Parathyroid adenoma (tissue), 2 donors: ENCODE data around the gene SERHL2.
A peak's percentile ranks its signal among the peaks of the same experiment; 100 is the strongest.
"Not testable (repeated sequence)": the region's sequence is repeated elsewhere in the genome, so short reads cannot be mapped to it uniquely, and the experiment has no call there.

ENCODE experiments used
- H2AFZ ChIP-seq: fragments of 300-600 bp; sonication (generic); one replicate; pipeline ENCODE4 v1.7.0; 2017; ENCODE audit warnings: antibody characterized with exemption, mild to moderate bottlenecking
- H3K27ac ChIP-seq: fragments of 300-600 bp; sonication (generic); one replicate; pipeline ENCODE4 v1.7.0; 2017
- H3K27me3 ChIP-seq: fragments of 300-600 bp; sonication (generic); one replicate; pipeline ENCODE4 v1.7.0; 2017; ENCODE audit warnings: low read length; ENCODE audit not compliant: control insufficient read depth, insufficient read depth
- H3K36me3 ChIP-seq: fragments of 300-600 bp; sonication (generic); one replicate; pipeline ENCODE4 v1.7.0; 2017; ENCODE audit warnings: low read length; ENCODE audit not compliant: control insufficient read depth, insufficient read depth
- H3K4me1 ChIP-seq: fragments of 300-600 bp; sonication (generic); one replicate; pipeline ENCODE4 v1.7.0; 2017; ENCODE audit warnings: control low read depth
- H3K4me2 ChIP-seq: fragments of 300-600 bp; sonication (generic); one replicate; pipeline ENCODE4 v1.7.0; 2017; ENCODE audit warnings: low read length
- H3K4me3 ChIP-seq: fragments of 300-600 bp; sonication (generic); one replicate; pipeline ENCODE4 v1.7.0; 2017; ENCODE audit warnings: low read depth, low read length
- H3K79me2 ChIP-seq: fragments of 300-600 bp; sonication (generic); one replicate; pipeline ENCODE4 v1.7.0; 2017; ENCODE audit warnings: control low read depth
- H3K9ac ChIP-seq: fragments of 300-600 bp; sonication (generic); one replicate; pipeline ENCODE4 v1.7.0; 2017; ENCODE audit warnings: mild to moderate bottlenecking
- H3K9me3 ChIP-seq: fragments of 300-600 bp; sonication (generic); one replicate; pipeline ENCODE4 v1.7.0; 2017; ENCODE audit warnings: low read length; ENCODE audit not compliant: control insufficient read depth
- CTCF ChIP-seq: fragments of 300-600 bp; sonication (generic); IDR thresholded peaks from one replicate; pipeline ENCODE4 v1.7.0; 2017; ENCODE audit warnings: antibody characterized with exemption, mild to moderate bottlenecking
- donor health status: primary hyperparathyroidism.

Gene SERHL2

GRCh38 chr22:42515896-42516295 lies 37.9 kb upstream of the SERHL2 start:
- H3K4me3 ChIP-seq = no peak overlapping the region
- no peaks in the 10 kb centered on the region for H3K9me3 ChIP-seq
- no peak overlapping the region for H3K9ac ChIP-seq
- H3K27me3 ChIP-seq = no peaks in the 10 kb centered on the region
- no peak overlapping the region for H3K4me2 ChIP-seq
- no peaks in the 10 kb centered on the region for H3K79me2 ChIP-seq
- H3K4me1 ChIP-seq = peaks cover 2% of the 10 kb centered on the region
- H3K27ac ChIP-seq = no peak overlapping the region
- H3K36me3 ChIP-seq = no peaks in the 10 kb centered on the region
- TF ChIP-seq CTCF = no peak
- no peak overlapping the region for H2AFZ ChIP-seq

- not testable (repeated sequence) for H3K9ac ChIP-seq, H3K27me3 ChIP-seq, H3K79me2 ChIP-seq, H2AFZ ChIP-seq, H3K36me3 ChIP-seq, H3K9me3 ChIP-seq, H3K4me2 ChIP-seq, H3K4me1 ChIP-seq, H3K27ac ChIP-seq, H3K4me3 ChIP-seq
These were observed 36.7 kb upstream of the SERHL2 start for GRCh38 chr22:42517103-42517502.

- peak overlapping the region; percentile 60 for H3K4me3 ChIP-seq
- not testable (repeated sequence) for H3K27ac ChIP-seq
These were observed 34.9 kb upstream of the SERHL2 start for GRCh38 chr22:42518638-42519524.

GRCh38 chr22:42519525-42520401 lies 34.0 kb upstream of the SERHL2 start, which contains the start of gene RRP7A:
RRP7A (minus strand) TSS chr22:42519796; CDS start chr22:42519786, 10 bp downstream.
- Histone ChIP-seq H3K9me3 (no peaks in the 10 kb centered on the region), H3K4me2 (peak within 1 kb of the TSS; percentile 25)

More at GRCh38 chr22:42518638-42519524, 34.9 kb upstream of the SERHL2 start:
- H3K4me1 ChIP-seq, H3K27me3 ChIP-seq, H2AFZ ChIP-seq, H3K79me2 ChIP-seq, H3K36me3 ChIP-seq, H3K9me3 ChIP-seq, H3K9ac ChIP-seq: not testable (repeated sequence)
- peak overlapping the region; percentile 25 for H3K4me2 ChIP-seq

GRCh38 chr22:42521228-42521546 lies 32.6 kb upstream of the SERHL2 start:
- Histone ChIP-seq H3K9ac (no peak overlapping the region), H2AFZ (peak overlapping the region; percentile 50), H3K27ac (peak overlapping the region; percentile 51), H3K9me3 (no peaks in the 10 kb centered on the region), H3K4me1 (peaks cover 2% of the 10 kb centered on the region), H3K79me2 (no peaks in the 10 kb centered on the region), H3K4me2 (peak overlapping the region; percentile 47), H3K27me3 (no peaks in the 10 kb centered on the region), H3K36me3 (no peaks in the 10 kb centered on the region), H3K4me3 (no peak overlapping the region)
- TF ChIP-seq CTCF = no peak

More at GRCh38 chr22:42519525-42520401, 34.0 kb upstream of the SERHL2 start, which contains the start of gene RRP7A:
- Histone ChIP-seq H3K9ac (no peak within 1 kb of the TSS), H3K4me3 (peak within 1 kb of the TSS; percentile 60), H3K79me2 (no peaks in the 10 kb centered on the region), H3K27me3 (no peaks in the 10 kb centered on the region), H3K4me1 (peaks cover 2% of the 10 kb centered on the region), H3K36me3 (no peaks in the 10 kb centered on the region), H2AFZ (peak within 1 kb of the TSS; percentile 66), H3K27ac (no peak within 1 kb of the TSS)
- no peak for TF ChIP-seq CTCF
